Stimulated activated memory B cell treated with anti-CD40 and anti-IgM and Interleukin-4, amounts not matched to agents 10 μg/mL and 1 μg/mL and 100 μg/mL, for 72 hours (primary cell): ENCODE results near the gene OR10G3.
"Not testable (repeated sequence)": the region's sequence is repeated elsewhere in the genome, so short reads cannot be mapped to it uniquely, and the experiment has no call there.

Experiments used
- ATAC-seq: fragments of 150-1000 bp; cut with Tn5 transposase; 2 replicates; pipeline ENCODE4 v1.10.0; 2021
- H3K27ac Mint-ChIP-seq: one replicate; pipeline ENCODE4 v1.8.0; 2022; ENCODE audit warnings: mild to moderate bottlenecking, mixed read lengths
- H3K27me3 Mint-ChIP-seq: one replicate; pipeline ENCODE4 v1.8.0; 2022; ENCODE audit warnings: mixed read lengths
- H3K36me3 Mint-ChIP-seq: one replicate; pipeline ENCODE4 v1.8.0; 2022; ENCODE audit warnings: mixed read lengths
- H3K4me1 Mint-ChIP-seq: one replicate; pipeline ENCODE4 v1.8.0; 2022; ENCODE audit warnings: mixed read lengths
- H3K4me3 Mint-ChIP-seq: one replicate; pipeline ENCODE4 v1.8.0; 2022; ENCODE audit warnings: mild to moderate bottlenecking, moderate library complexity, mixed read lengths
- H3K9me3 Mint-ChIP-seq: one replicate; pipeline ENCODE4 v1.8.0; 2022; ENCODE audit warnings: mixed read lengths

The OR10G3 gene, protein sequence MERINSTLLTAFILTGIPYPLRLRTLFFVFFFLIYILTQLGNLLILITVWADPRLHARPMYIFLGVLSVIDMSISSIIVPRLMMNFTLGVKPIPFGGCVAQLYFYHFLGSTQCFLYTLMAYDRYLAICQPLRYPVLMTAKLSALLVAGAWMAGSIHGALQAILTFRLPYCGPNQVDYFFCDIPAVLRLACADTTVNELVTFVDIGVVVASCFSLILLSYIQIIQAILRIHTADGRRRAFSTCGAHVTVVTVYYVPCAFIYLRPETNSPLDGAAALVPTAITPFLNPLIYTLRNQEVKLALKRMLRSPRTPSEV

DNA sequence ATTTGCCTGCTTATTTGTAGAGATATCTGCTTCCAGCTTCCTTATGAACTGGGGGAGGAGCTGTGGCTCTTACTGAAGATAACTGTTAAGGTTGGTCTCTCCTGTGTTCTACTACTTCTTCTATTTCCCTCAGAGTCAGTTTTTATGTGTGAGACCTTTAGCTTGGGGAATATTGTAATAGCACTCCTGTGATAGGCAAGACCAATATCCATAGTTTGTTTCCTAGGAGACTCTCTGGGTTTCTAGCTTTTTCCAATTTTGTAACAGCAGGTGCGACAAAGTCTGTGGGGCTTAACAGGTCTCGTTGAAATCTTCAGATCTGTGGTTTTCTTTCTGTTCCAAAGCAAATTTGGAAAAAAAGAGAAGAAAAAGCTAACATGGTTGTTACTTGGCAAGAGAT is at the start of gene OR10G3:
TSS of gene OR10G3 (minus strand) at position 101 of the 400 bp plus-strand sequence. CDS start 9,332 bp downstream, outside the sequence.
- H3K36me3 Mint-ChIP-seq: no peaks in the 10 kb centered on the region
- no peaks in the 10 kb centered on the region for H3K9me3 Mint-ChIP-seq
- peaks cover 19% of the 10 kb centered on the region for H3K27me3 Mint-ChIP-seq
- ATAC-seq: no peak
- H3K4me1 Mint-ChIP-seq: no peaks in the 10 kb centered on the region
- no peak within 1 kb of the TSS for H3K4me3 Mint-ChIP-seq
- H3K27ac Mint-ChIP-seq: no peak within 1 kb of the TSS

DNA sequence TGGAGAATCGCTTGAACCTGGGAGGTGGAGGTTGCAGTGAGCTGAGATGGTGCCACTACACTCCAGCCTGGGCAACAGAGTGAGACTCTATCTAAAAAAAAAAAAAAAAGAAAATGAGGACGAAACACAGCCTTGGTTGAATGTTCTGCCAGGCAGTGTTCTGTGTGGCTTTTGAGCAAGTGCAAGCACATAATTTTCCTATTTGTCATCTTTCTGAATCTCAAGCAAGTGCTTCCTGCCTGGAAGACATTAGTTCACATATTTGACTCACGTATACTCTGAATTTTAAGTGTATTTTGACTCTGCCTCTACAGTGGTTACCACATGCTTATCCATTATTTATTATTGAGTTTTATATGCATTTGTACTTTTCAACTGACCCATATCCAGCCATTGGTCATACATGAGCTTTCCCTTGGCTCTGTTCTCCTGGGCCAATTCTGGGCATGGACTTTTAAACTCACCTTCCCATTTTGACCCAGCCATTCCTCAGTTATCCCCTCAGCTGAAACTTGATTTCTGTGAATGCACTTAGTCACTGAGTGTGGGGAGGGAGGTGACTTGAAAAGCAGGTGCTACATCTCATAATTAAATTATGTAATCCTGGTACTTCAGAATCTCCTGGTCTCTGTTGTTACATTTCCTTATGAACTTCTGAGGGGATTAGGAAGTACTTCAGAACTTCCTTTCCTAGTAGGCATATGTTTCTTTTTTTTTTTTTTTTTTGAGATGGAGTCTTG is 46.8 kb upstream of the OR10G3 start:
- Mint-ChIP-seq H3K9me3 (no peaks in the 10 kb centered on the region), H3K4me1 (no peaks in the 10 kb centered on the region), H3K4me3 (no peak overlapping the region), H3K36me3 (no peaks in the 10 kb centered on the region), H3K27me3 (peaks cover 20% of the 10 kb centered on the region), H3K27ac (no peak overlapping the region)
- ATAC-seq: no peak

DNA sequence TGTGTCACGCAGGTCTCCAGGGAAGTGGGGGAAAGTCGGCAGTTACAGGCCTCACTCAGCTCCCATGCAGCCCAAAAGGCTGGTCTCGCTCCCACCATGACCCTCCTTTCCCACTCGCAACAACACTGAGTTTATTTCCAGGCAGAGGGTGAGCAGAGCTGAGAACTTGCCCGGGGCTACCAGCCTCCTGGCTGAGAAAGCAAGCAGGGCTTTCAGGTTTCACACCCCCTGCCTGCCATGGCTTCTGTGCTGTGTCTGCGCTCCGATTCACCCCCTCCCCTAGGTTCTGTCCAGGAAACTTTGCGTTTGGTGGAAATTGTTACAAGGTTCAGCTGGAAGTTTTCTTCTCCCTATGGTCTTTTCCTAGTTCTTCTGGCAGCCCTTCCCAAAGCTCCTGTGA is 37.7 kb upstream of the OR10G3 start:
- H3K27me3 Mint-ChIP-seq: peaks cover 55% of the 10 kb centered on the region
- ATAC-seq: no peak
- no peak overlapping the region for H3K27ac Mint-ChIP-seq
- no peaks in the 10 kb centered on the region for H3K9me3 Mint-ChIP-seq
- H3K4me3 Mint-ChIP-seq: no peak overlapping the region
- no peaks in the 10 kb centered on the region for H3K4me1 Mint-ChIP-seq
- H3K36me3 Mint-ChIP-seq: no peaks in the 10 kb centered on the region

DNA sequence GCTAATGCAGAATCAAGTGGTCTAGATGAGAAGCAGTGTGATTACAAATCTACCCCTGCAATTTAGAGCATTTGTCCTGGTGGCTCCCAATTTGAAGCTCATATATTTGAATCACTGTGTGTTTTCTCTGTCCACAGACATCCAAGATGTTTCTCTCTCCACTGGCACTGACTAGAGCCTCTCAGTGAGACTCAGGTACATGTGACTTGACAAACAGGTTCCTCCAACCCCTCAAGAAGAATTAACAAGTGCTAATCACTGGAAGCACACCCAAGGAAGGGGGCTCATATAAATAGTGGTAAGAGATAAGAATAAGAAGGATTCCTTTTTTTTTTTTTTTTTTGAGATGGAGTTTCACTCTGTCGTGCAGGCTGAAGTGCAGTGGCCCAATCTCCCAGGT is 34.4 kb upstream of the OR10G3 start:
- ATAC-seq: no peak
- peaks cover 27% of the 10 kb centered on the region for H3K27me3 Mint-ChIP-seq
- H3K4me1 Mint-ChIP-seq: no peaks in the 10 kb centered on the region
- no peaks in the 10 kb centered on the region for H3K36me3 Mint-ChIP-seq
- H3K9me3 Mint-ChIP-seq: no peaks in the 10 kb centered on the region
- no peak overlapping the region for H3K4me3 Mint-ChIP-seq
- no peak overlapping the region for H3K27ac Mint-ChIP-seq

DNA sequence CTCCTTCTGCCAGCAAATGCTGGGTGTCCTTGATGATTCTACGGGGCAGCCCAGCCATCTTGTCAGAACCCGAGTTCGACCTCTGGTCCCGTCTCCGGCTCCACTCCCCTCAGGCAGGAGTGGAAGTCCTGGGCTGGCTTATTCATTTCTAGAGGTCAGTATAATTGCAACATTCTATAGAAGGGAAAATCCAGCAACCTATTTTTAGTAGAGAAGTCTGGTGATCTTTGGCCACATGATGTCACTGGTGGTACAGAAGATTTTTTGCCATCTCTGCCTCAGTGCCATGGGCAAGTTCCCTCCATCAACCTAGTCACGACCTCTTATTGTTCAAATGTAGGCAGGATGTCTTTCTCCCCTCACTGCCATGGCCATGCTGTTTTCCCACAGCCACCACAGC is 32.4 kb upstream of the OR10G3 start:
- Mint-ChIP-seq H3K27ac (no peak overlapping the region), H3K4me3 (no peak overlapping the region), H3K4me1 (no peaks in the 10 kb centered on the region), H3K27me3 (peaks cover 10% of the 10 kb centered on the region), H3K36me3 (no peaks in the 10 kb centered on the region), H3K9me3 (no peaks in the 10 kb centered on the region)
- no peak for ATAC-seq

DNA sequence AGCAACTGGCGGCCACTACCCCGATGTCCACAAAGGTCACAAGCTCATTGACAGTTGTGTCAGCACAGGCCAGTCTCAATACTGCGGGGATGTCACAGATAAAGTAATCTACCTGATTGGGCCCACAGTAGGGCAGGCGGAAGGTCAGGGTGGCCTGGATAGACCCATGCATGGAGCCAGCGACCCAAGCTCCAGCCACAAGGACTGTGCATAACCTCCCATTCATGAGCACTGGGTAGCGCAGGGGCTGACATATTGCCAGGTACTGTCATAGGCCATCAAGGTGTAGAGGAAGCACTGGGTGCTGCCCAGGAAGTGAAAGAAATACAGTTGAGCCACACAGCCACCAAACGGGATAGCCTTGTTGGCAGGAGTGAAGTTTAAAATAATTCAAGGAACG is 22.3 kb upstream of the OR10G3 start:
- peaks cover 11% of the 10 kb centered on the region for H3K27me3 Mint-ChIP-seq

DNA sequence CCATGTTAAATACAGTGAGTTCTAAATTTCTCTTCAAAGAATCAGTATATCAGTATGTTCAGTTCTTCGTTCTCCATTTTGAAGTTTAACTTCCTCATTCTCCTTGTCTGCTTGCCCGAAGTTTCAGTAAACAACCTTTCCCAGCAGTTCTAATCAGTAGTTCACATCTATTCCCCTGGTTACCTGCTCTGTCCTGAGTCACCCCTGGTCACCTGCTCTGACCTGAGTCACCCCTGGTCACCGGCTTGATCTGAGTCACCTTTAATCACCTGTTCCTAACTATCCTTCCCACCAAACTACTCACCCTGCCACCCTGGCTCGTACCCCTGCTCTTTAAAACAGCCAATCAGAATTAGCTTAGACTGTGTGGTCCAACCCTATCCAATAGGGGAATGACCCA is 9.4 kb upstream of the OR10G3 start:
- no peaks in the 10 kb centered on the region for H3K36me3 Mint-ChIP-seq
- H3K27ac Mint-ChIP-seq: no peak overlapping the region
- H3K4me3 Mint-ChIP-seq: no peak overlapping the region
- no peak for ATAC-seq
- H3K4me1 Mint-ChIP-seq: no peaks in the 10 kb centered on the region
- peaks cover 17% of the 10 kb centered on the region for H3K9me3 Mint-ChIP-seq
- peaks cover 42% of the 10 kb centered on the region for H3K27me3 Mint-ChIP-seq

More for the DNA sequence above, 22.3 kb upstream of the OR10G3 start:
- not testable (repeated sequence) for H3K9me3 Mint-ChIP-seq, H3K27ac Mint-ChIP-seq, H3K36me3 Mint-ChIP-seq, H3K4me3 Mint-ChIP-seq, H3K4me1 Mint-ChIP-seq
- ATAC-seq: peak; percentile 45

DNA sequence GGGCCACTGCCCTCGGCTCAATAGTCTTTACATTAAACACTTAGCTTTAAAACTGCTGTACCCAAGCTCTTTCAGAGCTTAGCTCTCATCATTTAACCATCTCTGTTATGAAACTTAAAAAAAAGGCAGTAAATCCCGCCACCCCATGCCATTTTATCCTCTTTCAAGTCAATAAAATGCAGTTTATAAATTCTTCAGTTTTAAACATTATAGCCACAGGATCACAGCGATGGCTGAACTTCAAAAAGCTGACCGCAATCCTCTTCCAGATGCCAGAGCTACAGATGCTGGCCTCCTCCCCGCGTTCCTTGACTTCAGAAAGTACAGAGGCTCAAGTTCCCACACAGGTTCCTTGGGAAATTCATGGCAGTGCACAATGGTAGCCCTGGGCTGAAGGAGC is 4.2 kb downstream of the OR10G3 start:
- H3K27ac Mint-ChIP-seq: no peak overlapping the region
- H3K9me3 Mint-ChIP-seq: peaks cover 7% of the 10 kb centered on the region
- H3K27me3 Mint-ChIP-seq: peaks cover 26% of the 10 kb centered on the region
- no peaks in the 10 kb centered on the region for H3K36me3 Mint-ChIP-seq
- no peak overlapping the region for H3K4me3 Mint-ChIP-seq
- no peak for ATAC-seq
- H3K4me1 Mint-ChIP-seq: no peaks in the 10 kb centered on the region

DNA sequence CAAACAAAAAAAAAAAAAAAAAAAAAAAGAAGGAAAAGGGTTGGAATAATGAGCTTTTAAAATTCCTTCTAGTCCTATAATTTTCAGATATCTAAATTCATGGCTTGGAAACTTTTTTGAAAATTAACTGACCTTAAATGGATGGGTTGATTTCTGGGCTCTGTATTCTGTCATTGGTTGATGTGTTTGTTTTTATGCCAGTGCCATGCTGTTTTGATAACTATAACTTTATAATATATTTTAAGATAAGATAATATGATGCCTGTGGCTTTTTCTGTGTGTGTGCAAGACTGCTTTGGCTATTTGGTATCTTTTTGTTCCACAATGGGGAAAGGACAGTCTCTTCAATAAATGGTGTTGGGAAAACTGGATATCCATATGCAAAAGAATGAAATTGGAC is 7.3 kb downstream of the OR10G3 start:
- no peak for ATAC-seq
- peaks cover 42% of the 10 kb centered on the region for H3K27me3 Mint-ChIP-seq
- no peak overlapping the region for H3K27ac Mint-ChIP-seq
- no peaks in the 10 kb centered on the region for H3K4me1 Mint-ChIP-seq
- no peak overlapping the region for H3K4me3 Mint-ChIP-seq
- H3K36me3 Mint-ChIP-seq: no peaks in the 10 kb centered on the region
- peaks cover 7% of the 10 kb centered on the region for H3K9me3 Mint-ChIP-seq

DNA sequence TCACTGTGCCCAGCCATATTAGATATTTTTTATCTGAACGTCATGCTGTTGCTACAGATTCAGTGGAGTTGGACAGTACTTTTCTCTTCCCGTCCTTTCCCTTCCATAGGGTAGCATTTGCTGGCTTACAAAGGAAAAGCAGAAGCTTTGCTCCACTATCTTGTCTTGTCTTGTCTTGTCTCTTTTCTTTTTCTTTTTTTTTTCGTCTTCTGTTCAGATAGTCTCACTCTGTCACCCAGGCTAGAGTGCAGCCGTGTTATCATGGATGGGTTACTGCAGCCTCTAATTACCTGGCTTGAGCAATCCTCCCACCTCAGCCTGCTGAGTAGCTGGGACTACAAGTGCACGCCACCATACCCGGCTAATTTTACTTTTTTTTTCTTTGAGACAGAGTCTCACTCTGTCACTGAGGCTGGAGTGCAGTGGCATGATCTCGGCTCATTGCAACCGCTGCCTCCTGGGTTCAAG is 21.1 kb downstream of the OR10G3 start:
- Mint-ChIP-seq H3K4me3 (no peak overlapping the region), H3K27ac (no peak overlapping the region), H3K27me3 (no peaks in the 10 kb centered on the region), H3K36me3 (no peaks in the 10 kb centered on the region), H3K4me1 (peaks cover 6% of the 10 kb centered on the region), H3K9me3 (no peaks in the 10 kb centered on the region)
- no peak for ATAC-seq

DNA sequence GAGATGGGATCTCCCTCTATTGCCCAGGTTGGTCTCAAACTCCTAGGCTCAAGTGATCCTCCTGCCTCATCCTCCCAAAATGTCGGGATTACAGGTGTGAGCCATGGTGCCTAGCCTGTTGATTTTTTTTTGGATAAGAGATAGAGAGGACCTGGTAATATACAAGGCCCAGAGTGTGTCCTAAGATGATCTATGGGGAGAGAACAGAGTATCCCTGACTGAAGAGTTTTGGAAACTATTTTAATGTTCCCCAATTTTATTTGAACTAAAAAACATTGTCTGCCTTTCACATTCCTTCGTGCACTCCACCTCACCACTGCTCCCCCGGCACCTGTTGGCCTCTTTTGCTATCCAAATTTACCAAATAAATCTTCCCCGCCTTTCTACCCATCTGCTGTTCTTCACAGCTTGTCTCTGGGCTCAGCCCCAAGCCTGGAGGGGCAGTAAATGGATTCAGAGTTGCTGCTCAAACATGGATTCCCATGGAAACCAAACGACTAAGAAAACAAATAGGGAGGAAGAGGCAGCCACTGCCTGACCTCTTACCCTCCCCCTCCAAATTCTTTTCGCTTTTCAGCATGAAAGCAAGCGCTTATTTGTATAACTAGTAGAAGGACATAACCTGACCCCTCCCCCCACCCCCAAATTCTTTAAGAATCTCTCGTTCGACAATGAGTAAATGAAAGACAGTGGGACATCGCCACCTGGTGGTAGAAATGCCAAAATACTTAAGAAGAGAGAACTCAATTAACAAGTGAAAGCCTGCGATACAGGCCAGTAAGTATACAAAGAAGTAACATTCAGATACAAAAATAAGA is 22.6 kb downstream of the OR10G3 start:
- Mint-ChIP-seq H3K4me3 (peak overlapping the region; percentile 1), H3K27me3 (peaks cover 9% of the 10 kb centered on the region), H3K36me3 (no peaks in the 10 kb centered on the region), H3K9me3 (no peaks in the 10 kb centered on the region), H3K4me1 (peaks cover 6% of the 10 kb centered on the region), H3K27ac (no peak overlapping the region)
- peak; percentile 64 for ATAC-seq

DNA sequence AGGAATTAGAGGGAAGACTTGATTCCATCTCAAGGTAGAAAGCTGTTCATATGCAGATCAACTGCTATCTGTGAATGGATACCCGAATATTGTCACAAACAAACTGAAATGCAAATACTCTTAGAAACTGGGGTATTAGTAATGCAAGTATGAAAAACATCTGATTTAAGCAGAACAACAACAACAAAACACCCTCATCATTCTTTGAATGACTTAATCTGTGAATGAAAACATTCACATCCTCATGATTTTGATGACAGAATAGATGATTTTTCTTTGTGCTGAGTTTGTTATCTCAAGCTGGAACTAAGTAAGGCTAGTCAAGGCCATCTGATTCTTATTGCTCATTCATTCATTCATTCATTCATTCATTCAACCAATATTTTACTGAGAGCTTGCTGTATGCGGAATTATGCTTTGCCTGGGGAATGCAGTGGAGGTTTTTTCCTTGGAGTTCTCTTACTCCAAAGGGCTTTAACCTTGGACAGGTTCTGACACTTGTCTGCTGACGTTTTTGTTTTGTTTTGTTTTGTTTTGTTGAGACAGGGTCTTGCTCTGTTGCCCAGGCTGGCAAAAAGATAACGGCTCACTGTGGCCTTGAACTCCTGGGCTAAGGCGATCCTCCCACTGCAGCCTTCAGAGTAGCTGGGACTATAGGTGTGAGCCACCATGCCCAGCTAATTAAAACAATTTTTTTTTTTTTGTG is 23.3 kb downstream of the OR10G3 start:
- no peak overlapping the region for H3K4me3 Mint-ChIP-seq
- no peak overlapping the region for H3K27ac Mint-ChIP-seq
- H3K4me1 Mint-ChIP-seq: peaks cover 6% of the 10 kb centered on the region
- H3K9me3 Mint-ChIP-seq: no peaks in the 10 kb centered on the region
- peaks cover 10% of the 10 kb centered on the region for H3K27me3 Mint-ChIP-seq
- H3K36me3 Mint-ChIP-seq: no peaks in the 10 kb centered on the region
- no peak for ATAC-seq

DNA sequence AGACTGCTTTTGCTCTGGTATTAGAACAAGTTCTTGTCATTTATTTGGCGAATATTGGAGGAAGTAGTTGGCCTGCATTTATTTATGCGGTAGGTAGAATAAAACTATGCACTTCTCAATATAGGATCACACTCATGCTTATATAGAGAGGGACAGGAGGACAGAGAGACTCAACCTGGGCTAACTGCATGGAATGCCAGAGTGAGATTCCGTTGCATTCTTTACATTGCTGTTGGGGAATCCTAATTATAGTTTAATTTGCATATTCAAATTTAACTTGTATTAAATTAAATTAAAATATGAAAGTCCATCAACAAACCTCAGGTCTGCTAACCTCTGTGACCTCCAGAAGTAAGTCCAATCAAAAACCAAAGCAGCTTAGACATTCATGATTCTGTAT is 26.6 kb downstream of the OR10G3 start:
- peaks cover 10% of the 10 kb centered on the region for H3K27me3 Mint-ChIP-seq
- no peak overlapping the region for H3K27ac Mint-ChIP-seq
- no peaks in the 10 kb centered on the region for H3K36me3 Mint-ChIP-seq
- ATAC-seq: no peak
- no peak overlapping the region for H3K4me3 Mint-ChIP-seq
- no peaks in the 10 kb centered on the region for H3K9me3 Mint-ChIP-seq
- H3K4me1 Mint-ChIP-seq: peaks cover 6% of the 10 kb centered on the region

DNA sequence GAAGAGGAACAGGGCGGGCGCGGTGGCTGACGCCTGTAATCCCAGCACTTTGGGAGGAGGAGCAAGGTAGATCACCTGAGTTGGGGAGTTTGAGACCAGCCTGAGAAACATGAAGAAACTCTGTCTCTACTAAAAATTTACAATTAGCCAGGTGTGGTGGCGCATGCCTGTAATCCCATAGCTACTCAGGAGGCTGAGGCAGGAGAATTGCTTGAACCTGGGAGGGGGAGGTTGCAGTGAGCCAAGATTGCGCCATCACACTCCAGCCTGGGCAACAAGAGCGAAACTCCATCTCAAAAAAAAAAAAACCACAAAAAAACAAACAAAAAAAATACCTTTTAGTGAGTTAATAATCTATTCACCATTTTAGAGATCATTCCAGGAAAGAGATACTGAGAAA is 35.3 kb downstream of the OR10G3 start:
- ATAC-seq, H3K4me1 Mint-ChIP-seq, H3K9me3 Mint-ChIP-seq, H3K4me3 Mint-ChIP-seq, H3K36me3 Mint-ChIP-seq, H3K27ac Mint-ChIP-seq: not testable (repeated sequence)
- peaks cover 17% of the 10 kb centered on the region for H3K27me3 Mint-ChIP-seq

DNA sequence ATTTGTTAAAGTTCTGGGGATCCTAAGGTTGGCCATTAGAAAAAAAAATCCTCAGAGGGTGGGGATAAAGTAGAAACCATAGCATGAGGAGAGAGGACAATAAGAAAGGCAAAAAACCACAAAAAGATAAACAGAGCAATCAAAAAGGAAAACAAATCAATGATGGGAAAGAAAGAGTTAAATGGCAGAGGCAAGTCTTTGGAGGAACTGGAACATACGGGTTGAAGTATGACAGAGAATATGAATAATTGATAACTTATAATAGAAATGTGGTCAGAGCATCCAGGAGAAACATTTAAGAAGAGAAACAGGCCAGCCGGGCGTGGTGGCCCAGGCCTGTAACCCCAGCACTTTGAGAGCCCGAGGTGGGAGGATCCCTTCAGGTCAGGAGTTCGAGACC is 35.9 kb downstream of the OR10G3 start:
- H3K4me1 Mint-ChIP-seq: no peaks in the 10 kb centered on the region
- H3K36me3 Mint-ChIP-seq: no peaks in the 10 kb centered on the region
- H3K27me3 Mint-ChIP-seq: peaks cover 23% of the 10 kb centered on the region
- ATAC-seq: no peak
- H3K9me3 Mint-ChIP-seq: no peaks in the 10 kb centered on the region
- H3K27ac Mint-ChIP-seq: no peak overlapping the region
- no peak overlapping the region for H3K4me3 Mint-ChIP-seq
